Subcutaneous adipose tissue (tissue), 4 donors: ENCODE data around the gene RTN4RL2. TPM values are rescaled to one million over a fixed set of nuclear protein-coding genes. Genes with fewer than 3 reads are reported as not detected.

Experiments used
- CTCF ChIP-seq: fragments of 450-650 bp; IDR thresholded peaks from one replicate; pipeline ENCODE4 v1.5.1; 2016; ENCODE audit warnings: low read depth, mild to moderate bottlenecking, control low read depth, antibody characterized with exemption, moderate library complexity
- total RNA-seq, 4 donors: library from RNA; depleted of rRNA; stranded (reverse); fragments of >200 nt; gene quantifications; one replicate each; pipeline ENCODE4 v1.1.0, GENCODE V29; 2016

Gene RTN4RL2
- total RNA-seq, 4 donors from 2014 or later = 0.38 to 0.82 (median 0.68) TPM; not detected in 1

DNA sequence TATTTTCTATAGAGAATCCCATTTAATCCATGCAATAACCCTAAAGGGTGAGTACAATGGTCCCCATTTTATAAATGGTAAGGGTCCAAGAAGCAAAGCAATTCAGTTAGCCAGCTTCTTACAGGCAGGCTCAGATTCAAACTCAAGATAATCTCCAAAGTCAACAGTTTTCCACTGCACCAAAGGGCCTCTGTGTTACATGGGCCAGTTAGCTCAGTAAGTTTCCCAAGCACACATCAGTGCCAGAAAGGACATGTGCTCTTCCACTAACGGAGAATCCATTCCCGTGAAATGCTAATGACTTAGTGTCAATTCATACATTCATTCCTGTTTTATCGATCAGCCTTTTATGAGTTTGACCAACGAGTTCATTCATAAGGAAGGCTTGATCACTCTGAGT lies 44.2 kb downstream of the RTN4RL2 start:
- TF ChIP-seq CTCF = no peak

- no peak for TF ChIP-seq CTCF
Observed at GRCh38 chr11:57506522-57506921, 46.2 kb downstream of the RTN4RL2 start.

DNA sequence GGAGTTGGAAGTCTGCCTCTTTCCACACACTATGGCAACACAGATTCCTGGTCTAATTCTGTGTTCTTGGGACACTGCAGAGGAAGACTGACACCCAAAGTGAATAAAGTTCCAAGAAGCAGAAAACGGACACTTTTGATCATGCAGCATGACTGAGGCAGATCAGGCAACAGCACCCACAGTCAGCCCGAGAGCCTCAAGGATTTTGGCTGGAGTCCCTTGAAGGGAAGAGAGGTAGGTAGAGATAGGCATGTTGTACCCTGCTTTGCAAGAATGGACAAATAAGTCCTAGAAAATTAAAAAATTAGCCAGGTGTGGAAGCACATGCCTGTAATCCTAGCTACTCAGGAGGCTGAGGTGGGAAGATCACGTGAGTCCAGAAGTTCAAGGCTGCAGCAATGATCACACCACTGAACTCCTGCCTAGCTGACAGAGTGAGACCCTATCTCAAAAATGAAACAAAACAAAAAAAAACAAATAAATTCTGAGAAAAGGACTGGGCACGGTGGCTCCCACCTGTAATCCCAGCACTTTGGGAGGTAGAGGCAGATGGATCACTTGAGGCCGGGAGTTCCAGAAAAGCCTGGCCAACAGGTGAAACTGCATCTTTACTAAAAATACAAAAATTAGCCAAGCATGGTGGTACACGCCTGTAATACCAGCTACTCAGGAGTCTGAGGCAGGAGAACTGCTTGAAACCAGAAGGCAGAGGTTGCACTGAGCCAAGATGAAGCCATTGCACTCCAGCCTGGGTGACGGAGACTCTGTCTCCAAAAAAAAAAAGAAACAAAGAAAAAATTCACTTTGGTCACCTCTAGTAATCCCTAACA lies 48.2 kb downstream of the RTN4RL2 start:
- TF ChIP-seq CTCF = no peak

DNA sequence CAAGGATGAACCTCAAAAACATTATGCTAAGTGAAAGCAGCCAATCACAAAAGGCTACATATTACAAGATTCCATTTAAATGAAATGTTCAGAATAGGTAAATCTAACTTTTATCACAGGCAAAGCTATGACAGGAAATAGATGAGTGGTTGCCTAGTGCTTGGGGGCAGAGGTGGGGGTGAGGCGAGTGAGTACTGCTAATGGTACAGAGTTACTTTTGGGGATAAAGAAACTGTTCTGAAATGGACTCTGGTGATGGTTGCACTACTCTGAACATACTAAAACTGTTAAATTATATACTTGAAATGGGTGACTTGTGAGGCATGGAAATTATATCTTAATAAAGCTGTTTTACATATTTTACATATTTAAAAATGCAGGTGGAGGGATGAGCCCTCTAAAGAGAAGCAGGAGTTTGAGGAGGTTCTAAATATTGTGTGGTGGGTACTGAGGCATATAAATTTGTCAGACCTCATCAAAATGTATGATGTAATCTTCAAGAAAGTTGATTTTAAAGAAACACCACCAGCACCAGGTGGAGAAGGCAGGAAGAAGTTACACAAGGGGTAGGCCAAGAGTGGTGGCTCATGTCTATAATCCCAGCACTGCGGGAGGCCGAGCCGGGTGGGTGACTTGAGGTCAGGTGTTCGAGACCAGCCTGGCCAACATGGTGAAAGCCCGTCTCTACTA lies 51.6 kb downstream of the RTN4RL2 start:
- TF ChIP-seq CTCF = no peak

DNA sequence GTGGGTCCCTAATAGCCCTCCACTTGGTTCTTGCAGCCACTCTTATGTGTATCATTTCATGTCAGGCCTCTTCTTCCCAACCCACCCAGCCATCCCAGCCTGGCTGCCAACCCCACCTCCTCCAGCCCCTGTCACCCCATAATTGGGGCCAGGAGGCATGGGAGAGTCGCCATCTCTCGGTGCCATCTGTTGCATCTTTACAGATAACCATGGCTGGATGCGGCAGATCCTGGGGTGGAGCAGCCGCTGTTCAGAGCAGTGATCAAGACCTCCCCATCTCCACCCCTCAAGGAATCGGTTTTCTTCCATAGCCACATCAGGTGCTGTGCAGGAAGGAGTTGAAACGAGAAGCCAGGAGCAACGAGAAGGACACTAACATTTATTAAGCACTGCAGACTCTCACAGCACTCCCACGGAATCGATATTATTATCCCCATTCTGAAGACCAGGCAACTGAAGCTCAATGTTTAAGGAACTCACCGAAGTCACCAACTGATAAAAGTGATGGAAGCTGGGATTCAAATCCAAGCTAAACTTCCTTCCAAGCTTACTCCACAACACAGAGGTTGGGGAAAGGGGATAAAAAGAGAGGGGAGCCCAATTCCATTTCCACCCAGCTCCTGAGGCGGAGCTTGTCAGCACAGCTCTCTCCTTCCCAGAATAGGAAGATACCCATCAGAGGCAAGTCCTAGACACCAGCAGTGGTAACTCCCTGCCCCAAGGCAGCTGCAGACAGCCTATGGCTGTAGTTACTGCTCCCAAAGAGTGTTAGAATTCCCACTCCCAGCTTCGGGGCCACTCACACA lies 52.5 kb downstream of the RTN4RL2 start:
- TF ChIP-seq CTCF = no peak

DNA sequence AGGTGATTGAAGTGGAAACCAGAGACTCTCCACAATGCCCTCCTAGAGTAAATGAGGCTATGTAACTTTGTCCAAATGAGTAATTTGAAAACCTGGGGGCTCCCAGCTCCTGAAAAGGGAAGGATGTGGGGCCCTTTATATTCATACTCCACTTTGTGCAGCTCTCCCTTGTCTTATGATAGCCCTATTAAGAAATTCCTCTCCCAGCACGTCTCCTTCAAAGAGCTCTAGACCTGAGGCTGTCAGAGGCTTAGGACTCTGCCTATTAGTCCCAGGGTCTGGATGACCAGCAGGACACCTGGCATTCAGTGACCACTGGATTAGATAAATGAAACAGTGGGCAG lies 53.1 kb downstream of the RTN4RL2 start:
- TF ChIP-seq CTCF = no peak
